Measurements from ENCODE around the gene NSD1.

DNA sequence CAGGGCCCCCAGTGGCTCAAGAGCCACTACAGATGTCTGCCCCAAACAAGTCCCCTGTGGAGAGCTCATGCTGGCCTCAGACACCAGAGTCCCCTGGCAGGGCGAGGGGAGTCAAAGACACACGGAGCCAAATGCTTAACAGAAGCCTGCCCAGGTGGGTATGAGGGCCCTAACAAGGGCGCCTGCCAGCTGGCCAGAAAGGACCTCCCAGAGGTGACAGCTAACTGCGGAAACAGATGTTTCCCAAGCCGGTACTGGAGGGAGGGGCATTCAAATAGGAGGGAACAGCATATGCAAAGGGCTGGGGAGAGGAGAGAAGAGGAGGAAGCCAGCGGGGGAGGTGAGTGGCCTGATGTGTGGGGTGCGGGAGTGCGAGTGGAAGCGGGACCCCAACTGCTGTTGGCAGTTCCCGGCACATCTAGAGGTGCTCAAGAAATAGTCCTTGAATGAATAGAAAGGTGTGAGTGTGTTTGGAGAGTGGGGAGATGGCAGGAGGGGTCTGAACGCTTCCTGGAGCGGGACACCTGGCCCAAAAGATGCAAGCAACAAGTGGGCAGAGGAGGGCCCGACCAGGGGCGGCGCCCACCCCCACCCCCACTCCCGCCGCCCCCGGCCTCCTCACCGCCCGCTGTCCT, 177.3 kb downstream of the NSD1 start:
- TF ChIP-seq, protein P1, sequence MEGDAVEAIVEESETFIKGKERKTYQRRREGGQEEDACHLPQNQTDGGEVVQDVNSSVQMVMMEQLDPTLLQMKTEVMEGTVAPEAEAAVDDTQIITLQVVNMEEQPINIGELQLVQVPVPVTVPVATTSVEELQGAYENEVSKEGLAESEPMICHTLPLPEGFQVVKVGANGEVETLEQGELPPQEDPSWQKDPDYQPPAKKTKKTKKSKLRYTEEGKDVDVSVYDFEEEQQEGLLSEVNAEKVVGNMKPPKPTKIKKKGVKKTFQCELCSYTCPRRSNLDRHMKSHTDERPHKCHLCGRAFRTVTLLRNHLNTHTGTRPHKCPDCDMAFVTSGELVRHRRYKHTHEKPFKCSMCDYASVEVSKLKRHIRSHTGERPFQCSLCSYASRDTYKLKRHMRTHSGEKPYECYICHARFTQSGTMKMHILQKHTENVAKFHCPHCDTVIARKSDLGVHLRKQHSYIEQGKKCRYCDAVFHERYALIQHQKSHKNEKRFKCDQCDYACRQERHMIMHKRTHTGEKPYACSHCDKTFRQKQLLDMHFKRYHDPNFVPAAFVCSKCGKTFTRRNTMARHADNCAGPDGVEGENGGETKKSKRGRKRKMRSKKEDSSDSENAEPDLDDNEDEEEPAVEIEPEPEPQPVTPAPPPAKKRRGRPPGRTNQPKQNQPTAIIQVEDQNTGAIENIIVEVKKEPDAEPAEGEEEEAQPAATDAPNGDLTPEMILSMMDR (conservative IDR thresholded peaks at IDR 0.05; ENCODE audit: low read depth, low read length) = no peak
- TF ChIP-seq POLR2A (IDR thresholded peaks at IDR 0.05; ENCODE audit: low read depth, low read length) = no peak
- no peak for TF ChIP-seq CEBPB (IDR thresholded peaks at IDR 0.05; ENCODE audit: low read depth, low read length)
- TF ChIP-seq MAFK (IDR thresholded peaks at IDR 0.05; ENCODE audit: low read depth, low read length) = no peak
- TF ChIP-seq SMC3 (IDR thresholded peaks at IDR 0.05; ENCODE audit: low read depth, low read length) = no peak
- TF ChIP-seq, protein P2, sequence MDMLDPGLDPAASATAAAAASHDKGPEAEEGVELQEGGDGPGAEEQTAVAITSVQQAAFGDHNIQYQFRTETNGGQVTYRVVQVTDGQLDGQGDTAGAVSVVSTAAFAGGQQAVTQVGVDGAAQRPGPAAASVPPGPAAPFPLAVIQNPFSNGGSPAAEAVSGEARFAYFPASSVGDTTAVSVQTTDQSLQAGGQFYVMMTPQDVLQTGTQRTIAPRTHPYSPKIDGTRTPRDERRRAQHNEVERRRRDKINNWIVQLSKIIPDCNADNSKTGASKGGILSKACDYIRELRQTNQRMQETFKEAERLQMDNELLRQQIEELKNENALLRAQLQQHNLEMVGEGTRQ (IDR thresholded peaks at IDR 0.05; ENCODE audit: low read depth, low read length) = no peak
- TF ChIP-seq RCOR1 (IDR thresholded peaks at IDR 0.05; ENCODE audit: insufficient replicate concordance, low read length) = no peak
- no peak for TF ChIP-seq RAD21 (IDR thresholded peaks at IDR 0.05; ENCODE audit: low read length)
- no peak for TF ChIP-seq RFX5 (IDR thresholded peaks at IDR 0.05; ENCODE audit: low read depth, low read length)
- no peak for TF ChIP-seq BHLHE40 (IDR thresholded peaks at IDR 0.05; ENCODE audit: low read depth, low read length)

Data from IMR-90 (cell line).